Measurements from ENCODE around the gene GPC6. TPM values are rescaled to one million over a fixed set of nuclear protein-coding genes. Genes with fewer than 3 reads are reported as not detected.

GPC6 gene
- total and polyA plus RNA-seq, 9 of the 15 experiments (the other 6 are each of a cell fraction or from before 2014, with no cell fraction given) = under 0.01 to 0.20 (median 0.01) TPM; not detected in 4

GRCh38 chr13:93686399-93686798, 459.8 kb downstream of the GPC6 start:
- Histone ChIP-seq H3K9me3 (replicated peaks; ENCODE audit: control insufficient read depth, insufficient read depth, low read depth, low read length) (no peaks in the 10 kb centered on the region), H3K4me1 (replicated peaks in 1 of 2; ENCODE audit: control insufficient read depth in 2 of 2, insufficient read depth in 2 of 2, low read length in 2 of 2) (no peaks in the 10 kb centered on the region), H3K79me2 (ENCODE audit: control insufficient read depth, insufficient read depth, low read length) (no peaks in the 10 kb centered on the region), H3K27ac (ENCODE audit: extremely low read depth, low read depth, low read length) (no peak overlapping the region), H3K27me3 (ENCODE audit: control insufficient read depth in 2 of 2, insufficient read depth in 2 of 2, low read length in 2 of 2) (no peaks in the 10 kb centered on the region), H4K20me1 (replicated peaks; ENCODE audit: control insufficient read depth, insufficient read depth, low read length) (no peaks in the 10 kb centered on the region), H3K9ac (ENCODE audit: insufficient read depth in 1 of 2, low read depth in 2 of 2, low read length in 2 of 2) (no peak overlapping the region), H3K36me3 (ENCODE audit: control insufficient read depth, insufficient read depth, low read length) (no peaks in the 10 kb centered on the region), H3K4me2 (ENCODE audit: insufficient read depth, low read length) (no peak overlapping the region), H2AFZ (ENCODE audit: low read depth, low read length) (no peak overlapping the region), H3K9me1 (ENCODE audit: control insufficient read depth, insufficient read depth, low read length) (no peaks in the 10 kb centered on the region), H3K4me3 (no peak overlapping the region)
- POLR2A ChIA-PET = no interaction called here
- ATAC-seq = no peak
- intact Hi-C loops (cut with micrococcal nuclease) (no loop called here), in situ Hi-C loops (cut with MboI) (no loop called here)
- no peak for DNase-seq (ENCODE audit: extremely low read depth in 1 of 4, low spot score in 3 of 4)
- no peak for FAIRE-seq
- CTCF ChIA-PET (ENCODE audit: low intra/inter-chr PET ratio) = no interaction called here
- no TSS peak for BruUV-seq (replicated peaks)
- TF ChIP-seq STAG1 (CRISPR knock-in tag; IDR thresholded peaks at IDR 0.05; ENCODE audit: borderline replicate concordance) (no peak), CCNT2 (IDR thresholded peaks at IDR 0.05; ENCODE audit: borderline replicate concordance, extremely low read depth, insufficient read length, low read depth, low read length) (no peak), RBM34 (IDR thresholded peaks at IDR 0.05; ENCODE audit: borderline replicate concordance, insufficient read depth, low read length) (no peak), CBFA2T2 (conservative IDR thresholded peaks at IDR 0.05) (no peak), STAT5A (IDR thresholded peaks at IDR 0.05; ENCODE audit: borderline replicate concordance, low read length) (no peak), GTF2B (IDR thresholded peaks at IDR 0.05; ENCODE audit: extremely low read depth, insufficient read length) (no peak), ZZZ3 (IDR thresholded peaks at IDR 0.05) (no peak)

GRCh38 chr13:93687261-93687660, 460.7 kb downstream of the GPC6 start:
- no peak overlapping the region for H3K9ac ChIP-seq (ENCODE audit: insufficient read depth in 1 of 2, low read depth in 2 of 2, low read length in 2 of 2)
- H2AFZ ChIP-seq (ENCODE audit: low read depth, low read length) = no peak overlapping the region
- POLR2A ChIA-PET = no interaction called here
- ATAC-seq (no peak), FAIRE-seq (no peak), DNase-seq (ENCODE audit: extremely low read depth in 1 of 4, low spot score in 3 of 4) (no peak)
- no peaks in the 10 kb centered on the region for H3K9me3 ChIP-seq (replicated peaks; ENCODE audit: control insufficient read depth, insufficient read depth, low read depth, low read length)
- H4K20me1 ChIP-seq (replicated peaks; ENCODE audit: control insufficient read depth, insufficient read depth, low read length) = no peaks in the 10 kb centered on the region
- in situ Hi-C loops (cut with MboI) = no loop called here
- H3K79me2 ChIP-seq (ENCODE audit: control insufficient read depth, insufficient read depth, low read length) = no peaks in the 10 kb centered on the region
- no peaks in the 10 kb centered on the region for H3K27me3 ChIP-seq (ENCODE audit: control insufficient read depth in 2 of 2, insufficient read depth in 2 of 2, low read length in 2 of 2)
- H3K4me1 ChIP-seq (replicated peaks in 1 of 2; ENCODE audit: control insufficient read depth in 2 of 2, insufficient read depth in 2 of 2, low read length in 2 of 2) = no peaks in the 10 kb centered on the region
- no peaks in the 10 kb centered on the region for H3K9me1 ChIP-seq (ENCODE audit: control insufficient read depth, insufficient read depth, low read length)
- CTCF ChIA-PET (ENCODE audit: low intra/inter-chr PET ratio) = no interaction called here
- no peak overlapping the region for H3K27ac ChIP-seq (ENCODE audit: extremely low read depth, low read depth, low read length)
- H3K36me3 ChIP-seq (ENCODE audit: control insufficient read depth, insufficient read depth, low read length) = no peaks in the 10 kb centered on the region
- no TSS peak for BruUV-seq (replicated peaks)
- no peak overlapping the region for H3K4me2 ChIP-seq (ENCODE audit: insufficient read depth, low read length)
- intact Hi-C loops (cut with micrococcal nuclease) = no loop called here
- no peak overlapping the region for H3K4me3 ChIP-seq
- TF ChIP-seq IRF9 (tag; IDR thresholded peaks at IDR 0.05) = no peak
- TF ChIP-seq GATAD2B (IDR thresholded peaks at IDR 0.05; ENCODE audit: borderline replicate concordance) = no peak
- no peak for TF ChIP-seq PHF20 (IDR thresholded peaks at IDR 0.05; ENCODE audit: partially characterized antibody)
- TF ChIP-seq ELF2 (CRISPR knock-in tag; IDR thresholded peaks at IDR 0.05) = no peak
- TF ChIP-seq USF2 (CRISPR knock-in tag; IDR thresholded peaks at IDR 0.05) = no peak
- no peak for TF ChIP-seq BCOR (IDR thresholded peaks at IDR 0.05)
- no peak for TF ChIP-seq DDX20 (tag; IDR thresholded peaks at IDR 0.05; ENCODE audit: low read depth)
- TF ChIP-seq, protein P1, sequence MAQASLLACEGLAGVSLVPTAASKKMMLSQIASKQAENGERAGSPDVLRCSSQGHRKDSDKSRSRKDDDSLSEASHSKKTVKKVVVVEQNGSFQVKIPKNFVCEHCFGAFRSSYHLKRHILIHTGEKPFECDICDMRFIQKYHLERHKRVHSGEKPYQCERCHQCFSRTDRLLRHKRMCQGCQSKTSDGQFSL (CRISPR knock-in tag; IDR thresholded peaks at IDR 0.05) = no peak
- TF ChIP-seq, protein P1 (tag; IDR thresholded peaks at IDR 0.05) = no peak
